CD4-positive, alpha-beta T cell treated with Interleukin-12 subunit alpha and Interleukin-12 subunit beta, for 1 hour (primary cell): ENCODE measurements around the gene ECT2L.
"Not testable (repeated sequence)": the region's sequence is repeated elsewhere in the genome, so short reads cannot be mapped to it uniquely, and the experiment has no call there.

Experiments used
- DNase-seq: peaks from one replicate; pipeline ENCODE4 v3.0.0-alpha.2; 2020

The ECT2L gene

GRCh38 chr6:138863321-138863720 is 67.4 kb downstream of the ECT2L start:
- no peak for DNase-seq

GRCh38 chr6:138864343-138864890 is 68.5 kb downstream of the ECT2L start:
- DNase-seq: no peak

GRCh38 chr6:138865480-138866109 is 69.7 kb downstream of the ECT2L start:
- no peak for DNase-seq

GRCh38 chr6:138868181-138868580 is 72.3 kb downstream of the ECT2L start:
- DNase-seq: no peak

GRCh38 chr6:138869398-138869797 is 73.5 kb downstream of the ECT2L start:
- no peak for DNase-seq

- DNase-seq: no peak
Measured at GRCh38 chr6:138873191-138873590, 77.3 kb downstream of the ECT2L start.

GRCh38 chr6:138882369-138883017 is 86.6 kb downstream of the ECT2L start:
- DNase-seq: no peak

GRCh38 chr6:138885156-138885819 is 89.4 kb downstream of the ECT2L start:
- DNase-seq: no peak

- DNase-seq: no peak
Measured at GRCh38 chr6:138891255-138891986, 95.5 kb downstream of the ECT2L start.

GRCh38 chr6:138896104-138896756 is 100.3 kb downstream of the ECT2L start:
- no peak for DNase-seq

- DNase-seq: no peak
Measured at GRCh38 chr6:138897031-138897430, 101.1 kb downstream of the ECT2L start.

GRCh38 chr6:138907167-138907566 is 111.3 kb downstream of the ECT2L start:
- no peak for DNase-seq

- no peak for DNase-seq
Measured at GRCh38 chr6:138909511-138909910, 113.6 kb downstream of the ECT2L start.

- no peak for DNase-seq
Measured at GRCh38 chr6:138909975-138910374, 114.1 kb downstream of the ECT2L start.

GRCh38 chr6:138912308-138912707 is 116.4 kb downstream of the ECT2L start:
- no peak for DNase-seq

- DNase-seq: no peak
Measured at GRCh38 chr6:138914701-138915100, 118.8 kb downstream of the ECT2L start.

GRCh38 chr6:138920906-138921305 is 125.0 kb downstream of the ECT2L start:
- DNase-seq: no peak

GRCh38 chr6:138923561-138923960 is 127.7 kb downstream of the ECT2L start:
- no peak for DNase-seq

GRCh38 chr6:138925806-138926205 is 129.9 kb downstream of the ECT2L start:
- DNase-seq: no peak

- DNase-seq: no peak
Measured at GRCh38 chr6:138926579-138926978, 130.7 kb downstream of the ECT2L start.

- no peak for DNase-seq
Measured at GRCh38 chr6:138931660-138932059, 135.8 kb downstream of the ECT2L start.

GRCh38 chr6:138936873-138937272 is 141.0 kb downstream of the ECT2L start:
- DNase-seq: not testable (repeated sequence)
